CD4-positive, alpha-beta T cell treated with Interleukin-1 beta for 1 hour (primary cell): ENCODE data around the gene STOX2.
"Not testable (repeated sequence)": the region's sequence is repeated elsewhere in the genome, so short reads cannot be mapped to it uniquely, and the experiment has no call there.

Experiments used
- DNase-seq, 2 donors: peaks; one replicate each; pipeline ENCODE4 v3.0.0-alpha.2; 2020 to 2022

STOX2 gene

DNA sequence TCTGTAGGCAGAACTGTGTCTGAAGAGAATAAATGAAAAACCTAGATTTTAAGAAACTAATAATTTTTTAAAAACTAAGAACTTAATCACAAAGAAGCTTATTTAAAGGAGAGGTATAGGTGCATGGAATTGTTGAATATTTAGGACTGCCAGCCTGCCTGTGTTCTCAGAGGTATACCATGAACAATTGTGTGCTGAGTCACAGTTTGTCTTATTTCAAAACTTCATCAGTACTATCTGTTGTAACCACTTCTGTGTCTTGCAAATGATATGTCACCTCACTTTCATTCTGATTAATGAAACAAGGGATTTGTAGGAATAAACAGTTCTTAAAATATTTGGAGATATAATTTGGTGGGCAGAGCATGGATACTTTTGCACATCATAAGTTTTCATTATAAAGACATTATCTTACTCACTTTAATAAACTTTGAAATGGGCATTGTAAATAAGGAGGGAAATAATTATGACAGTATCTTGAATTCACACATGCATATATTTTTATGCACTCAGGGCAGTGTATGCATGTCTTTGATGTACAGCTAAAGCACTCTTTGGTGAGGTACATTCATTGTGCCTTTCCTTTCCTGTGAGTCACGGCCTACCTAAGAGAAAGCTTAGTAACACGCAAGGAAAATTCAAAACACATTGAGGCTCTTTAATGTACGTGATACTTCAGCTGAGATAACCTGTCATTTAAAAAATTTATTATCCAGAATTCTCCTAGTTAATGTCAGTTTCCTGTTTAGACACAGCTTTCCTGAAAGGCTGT, 31.7 kb downstream of the STOX2 start:
- no peak for DNase-seq

DNA sequence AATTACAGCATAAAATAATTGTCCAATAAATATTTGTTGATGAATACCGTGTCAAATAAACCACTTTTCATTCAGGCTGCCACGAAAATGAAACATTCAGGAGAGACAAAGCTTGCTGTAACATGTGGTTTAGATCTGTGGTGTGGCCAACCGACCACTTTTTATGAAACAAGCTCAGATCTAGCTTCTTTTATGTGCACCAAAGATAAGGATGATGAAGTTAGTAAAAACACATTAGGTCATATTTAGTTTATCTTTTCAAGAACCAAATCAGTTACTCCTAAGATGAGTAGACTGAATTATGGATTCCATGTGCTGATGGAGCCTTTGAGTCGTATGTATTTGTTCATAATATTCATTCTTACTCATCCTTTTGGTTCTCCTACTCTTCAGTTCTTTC, 35.8 kb downstream of the STOX2 start:
- DNase-seq: no peak

DNA sequence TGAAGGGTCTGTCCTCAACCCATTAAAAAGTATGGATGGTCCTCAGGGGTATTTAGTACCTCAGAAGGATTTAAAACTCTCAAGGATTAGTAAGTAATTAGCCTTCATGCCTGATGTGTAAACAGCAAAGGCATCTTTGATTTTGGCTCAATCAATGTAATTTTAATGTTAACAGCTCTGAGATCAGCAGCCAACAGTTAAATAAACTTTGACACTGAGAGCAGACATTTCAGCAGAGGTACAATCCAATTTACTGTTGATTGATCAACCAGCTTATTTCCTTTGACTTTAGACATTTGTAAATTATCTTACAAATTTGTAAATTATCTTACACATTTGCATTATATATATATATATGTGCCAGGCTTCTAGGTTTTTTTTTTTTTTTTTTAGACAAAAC, 36.9 kb downstream of the STOX2 start:
- no peak for DNase-seq

DNA sequence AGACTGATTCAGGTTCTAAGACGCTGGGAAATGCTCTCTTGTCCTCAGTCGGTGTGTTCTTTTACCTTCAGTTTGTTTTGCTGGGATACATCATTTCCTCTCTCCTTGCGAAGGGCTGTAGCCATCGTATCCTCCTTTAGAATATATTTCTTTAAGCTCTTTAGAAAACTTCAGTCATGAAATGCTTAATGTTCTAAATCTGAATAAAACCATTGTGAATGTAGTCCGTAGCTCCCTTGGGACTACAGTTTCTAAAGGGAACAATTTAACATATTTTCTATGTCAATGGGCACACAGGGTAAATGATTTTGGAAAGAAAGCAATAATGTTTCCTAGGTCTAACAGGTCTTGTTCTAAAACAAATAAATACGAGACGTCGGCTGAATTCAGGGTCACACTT, 40.6 kb downstream of the STOX2 start:
- no peak for DNase-seq

DNA sequence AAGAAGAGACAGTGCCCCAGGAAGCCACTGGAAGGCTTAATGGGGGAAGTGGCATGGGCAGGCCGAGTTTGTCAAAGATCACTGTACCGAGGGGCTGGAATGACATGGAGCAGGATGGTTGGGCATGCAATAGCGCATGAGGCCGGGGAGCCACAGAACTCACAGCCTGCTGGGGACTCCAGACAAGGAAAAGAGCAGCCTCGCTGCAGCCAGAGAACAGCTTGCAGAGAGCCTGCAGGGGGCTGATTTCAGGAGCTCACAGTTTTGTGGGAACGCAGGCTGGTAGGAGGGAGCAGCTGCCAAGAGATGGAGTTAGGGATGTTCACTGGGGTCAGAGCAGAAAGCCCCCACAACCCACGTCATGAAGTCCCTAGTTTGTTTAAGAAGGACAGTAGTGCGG, 45.4 kb downstream of the STOX2 start:
- no peak for DNase-seq

DNA sequence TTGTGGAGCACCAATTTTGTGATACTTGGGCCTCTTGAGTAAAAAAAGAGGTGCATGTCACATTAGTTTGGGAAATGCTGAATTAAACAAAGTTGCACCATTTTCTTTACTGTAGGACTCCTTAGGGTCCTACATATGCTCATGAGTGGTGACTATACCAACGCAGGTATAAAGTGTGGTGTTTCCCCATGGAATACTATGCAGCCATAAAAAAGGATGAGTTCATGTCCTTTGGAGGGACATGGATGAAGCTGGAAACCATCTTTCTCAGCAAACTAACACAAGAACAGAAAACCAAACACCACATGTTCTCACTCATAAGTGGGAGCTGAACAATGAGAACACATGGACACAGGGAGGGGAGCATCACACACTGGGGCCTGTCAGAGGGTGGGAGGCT, 47.5 kb downstream of the STOX2 start:
- DNase-seq: not testable (repeated sequence)

DNA sequence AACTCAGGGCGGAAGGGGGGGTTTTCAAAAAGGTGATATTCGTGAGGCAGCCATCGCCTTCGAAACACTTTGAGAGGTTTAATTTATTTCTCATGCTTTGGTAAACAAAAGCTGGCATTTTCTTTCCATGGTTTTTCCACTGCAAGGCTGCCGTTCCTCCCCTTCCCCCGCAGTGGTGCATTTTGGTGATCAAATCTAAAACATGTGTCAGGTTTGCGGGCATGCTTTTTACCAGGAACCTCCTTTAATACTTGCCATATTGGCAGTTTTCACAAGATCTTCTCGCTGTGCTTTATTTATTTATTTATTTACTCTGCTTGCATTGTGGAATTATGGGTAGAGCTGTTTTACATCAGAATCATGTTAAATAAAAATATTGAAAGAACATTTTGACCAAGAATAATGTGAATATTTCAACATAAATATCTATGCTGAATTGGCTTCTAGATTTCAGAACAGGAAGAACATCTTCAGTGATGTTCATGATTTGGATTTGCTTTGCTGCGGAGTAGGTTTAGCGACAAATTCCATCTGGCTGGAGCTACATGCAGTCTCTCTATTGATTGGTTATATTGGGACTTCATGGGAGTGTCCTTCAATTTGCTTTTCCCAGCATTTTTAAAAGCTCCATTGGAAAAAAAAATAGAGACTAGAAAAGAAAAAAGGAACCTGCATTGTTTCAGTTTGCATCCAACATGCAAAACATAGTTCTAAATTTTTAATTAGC, 54.4 kb downstream of the STOX2 start:
- no peak for DNase-seq

DNA sequence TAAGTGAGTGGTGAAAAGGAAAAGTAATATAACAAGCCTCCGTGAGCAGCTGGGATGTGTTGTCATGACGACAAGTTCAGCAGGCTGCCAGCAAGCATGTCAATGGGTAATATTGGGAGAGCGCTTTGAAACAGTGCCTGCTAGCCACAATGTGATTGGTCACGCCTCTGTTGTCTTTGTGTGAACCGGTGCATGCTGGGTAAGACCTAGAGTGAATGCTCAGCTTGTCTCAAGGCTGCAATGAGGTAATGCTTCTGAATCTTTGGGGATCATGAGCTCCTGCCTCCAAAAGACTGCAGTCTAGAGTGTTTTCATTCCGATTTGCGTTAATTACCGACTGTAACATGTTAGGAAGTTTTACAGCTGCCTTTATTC, 54.9 kb downstream of the STOX2 start:
- no peak for DNase-seq

DNA sequence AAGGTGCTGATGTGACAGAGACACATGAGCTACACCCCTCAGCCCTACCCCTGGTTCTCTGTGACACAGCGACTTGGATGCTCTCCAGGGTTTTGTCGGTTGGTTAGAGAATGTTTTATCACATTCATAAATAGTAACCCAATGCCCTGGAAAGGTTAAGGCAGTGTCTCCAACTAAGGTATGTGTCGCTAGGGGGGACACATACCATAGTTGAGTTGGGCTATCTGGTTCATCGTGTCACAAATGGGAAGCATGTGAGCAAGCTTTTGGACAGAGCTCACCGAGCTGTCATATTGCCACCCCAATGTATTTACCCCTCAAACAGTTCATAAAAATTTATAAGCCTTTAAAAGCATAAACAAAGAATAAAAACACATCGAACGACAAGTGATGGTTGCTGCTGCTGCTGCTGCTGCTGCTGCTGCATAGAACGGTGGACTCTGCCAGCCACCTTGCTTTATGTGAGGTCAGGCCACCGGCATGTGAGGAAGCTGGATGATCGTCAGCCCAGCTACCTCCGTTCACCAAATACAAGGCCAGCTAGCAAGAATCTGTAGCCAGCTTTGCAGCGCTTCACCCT, 55.9 kb downstream of the STOX2 start:
- DNase-seq: no peak

DNA sequence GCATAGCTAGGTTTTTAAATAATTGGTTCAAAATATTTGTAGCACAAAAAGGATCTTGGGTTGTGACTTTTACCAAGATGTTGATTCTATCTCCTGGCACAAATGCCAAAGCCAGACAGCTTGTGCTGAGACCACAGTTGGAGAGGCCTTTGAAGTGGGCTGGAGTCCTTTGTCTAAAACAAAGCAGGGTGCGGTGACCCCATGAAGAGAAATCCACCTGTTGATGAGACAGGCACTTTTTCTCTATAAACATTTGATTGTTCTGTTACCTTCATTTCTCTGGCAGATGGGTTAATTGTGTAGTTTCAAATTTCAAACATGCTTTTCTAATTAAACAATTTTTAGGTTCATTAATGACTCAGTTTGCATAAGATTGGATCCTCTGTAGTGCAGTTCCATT, 56.7 kb downstream of the STOX2 start:
- DNase-seq: no peak

DNA sequence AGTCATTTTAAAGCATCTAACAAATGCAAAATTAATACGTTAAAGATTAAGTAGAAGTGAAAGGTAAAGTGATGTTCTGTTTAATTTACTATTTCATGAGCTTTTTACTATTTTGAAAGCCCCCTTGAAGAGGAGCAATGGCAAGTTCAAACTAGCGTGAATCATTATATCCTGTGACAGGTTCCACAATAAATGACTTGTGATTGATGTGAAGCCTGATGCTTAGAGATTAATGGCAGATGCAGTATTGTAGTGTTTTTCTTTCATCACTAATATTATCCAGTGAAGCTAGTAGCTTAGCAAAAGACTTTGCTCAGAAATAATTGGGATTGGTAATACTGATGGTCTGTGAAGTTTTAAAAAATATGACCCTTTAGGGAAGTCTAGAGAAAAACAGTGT, 57.3 kb downstream of the STOX2 start:
- no peak for DNase-seq

DNA sequence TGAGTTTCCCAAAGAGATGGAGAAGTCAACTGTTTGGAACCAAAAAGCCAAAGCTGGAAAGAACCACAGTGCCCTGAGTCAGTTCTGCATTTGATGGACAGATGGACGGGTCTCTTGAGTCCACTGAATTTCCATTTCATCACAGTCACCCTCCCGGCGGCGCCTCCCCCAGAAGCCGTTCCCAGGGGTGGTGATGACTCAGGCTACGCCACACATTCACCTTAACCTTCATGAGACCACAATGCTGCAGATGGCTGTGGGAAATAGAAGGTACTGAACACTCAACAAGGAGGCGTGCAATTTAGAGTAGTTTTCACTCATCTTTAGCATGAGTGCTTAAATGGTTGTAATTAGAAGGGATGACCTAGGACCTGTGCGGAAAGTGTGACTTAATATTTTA, 61.3 kb downstream of the STOX2 start:
- DNase-seq: no peak

DNA sequence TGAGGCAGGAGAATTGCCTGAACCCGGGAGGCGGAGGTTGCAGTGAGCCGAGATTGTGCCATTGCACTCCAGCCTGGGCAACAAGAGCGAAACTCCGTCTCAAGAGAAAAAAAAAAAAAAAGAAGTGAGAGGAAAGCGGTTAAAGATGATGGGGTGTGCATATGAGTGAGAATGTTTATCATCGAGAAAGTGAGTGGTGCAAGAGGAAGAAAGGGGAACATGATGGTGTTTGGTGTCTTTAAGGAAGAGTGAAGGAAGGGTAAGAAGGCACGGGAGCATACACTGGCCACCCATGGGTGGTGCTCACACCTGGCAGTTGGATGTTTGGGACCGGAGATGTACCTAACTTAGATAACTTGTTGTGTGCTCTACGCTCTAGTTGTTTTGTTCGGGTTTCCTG, 62.2 kb downstream of the STOX2 start:
- no peak for DNase-seq

DNA sequence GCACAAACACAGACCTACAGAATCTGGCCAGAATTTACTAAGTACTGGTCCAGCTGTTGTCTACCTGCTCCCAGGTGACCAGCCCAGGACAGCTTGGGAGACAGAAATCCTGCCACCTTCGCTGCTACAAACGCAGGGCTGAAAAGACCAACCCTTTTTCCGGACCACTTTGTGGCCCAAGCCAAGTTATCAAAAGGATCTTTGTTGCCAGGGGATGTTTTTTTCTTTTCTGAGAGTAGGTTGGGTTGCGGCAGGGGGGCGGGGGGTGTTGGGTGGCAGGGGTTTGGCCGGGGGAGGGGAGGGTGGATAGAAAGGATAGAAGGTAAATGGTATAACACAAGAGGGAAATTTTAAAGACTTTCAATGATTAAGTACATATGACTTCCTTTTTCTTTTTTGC, 63.4 kb downstream of the STOX2 start:
- no peak for DNase-seq

DNA sequence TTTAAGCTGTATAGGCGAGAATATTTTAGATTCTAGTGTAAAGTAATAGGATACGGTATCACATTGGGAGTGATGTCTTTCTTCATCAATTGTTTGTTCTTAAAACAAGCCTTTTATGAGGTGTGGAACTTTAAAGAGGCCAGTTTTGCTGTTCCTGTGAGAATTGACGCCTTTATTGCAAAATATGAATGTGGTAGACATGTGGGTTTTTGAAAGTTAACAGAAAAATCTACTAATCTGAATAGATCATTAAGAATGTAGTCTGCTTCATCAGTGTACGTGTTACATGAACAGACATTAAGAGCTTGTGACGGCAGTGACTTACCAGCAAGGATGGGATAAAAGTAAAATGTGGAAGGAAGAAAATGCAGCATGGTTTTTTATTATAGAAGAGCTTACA, 63.8 kb downstream of the STOX2 start:
- no peak for DNase-seq

DNA sequence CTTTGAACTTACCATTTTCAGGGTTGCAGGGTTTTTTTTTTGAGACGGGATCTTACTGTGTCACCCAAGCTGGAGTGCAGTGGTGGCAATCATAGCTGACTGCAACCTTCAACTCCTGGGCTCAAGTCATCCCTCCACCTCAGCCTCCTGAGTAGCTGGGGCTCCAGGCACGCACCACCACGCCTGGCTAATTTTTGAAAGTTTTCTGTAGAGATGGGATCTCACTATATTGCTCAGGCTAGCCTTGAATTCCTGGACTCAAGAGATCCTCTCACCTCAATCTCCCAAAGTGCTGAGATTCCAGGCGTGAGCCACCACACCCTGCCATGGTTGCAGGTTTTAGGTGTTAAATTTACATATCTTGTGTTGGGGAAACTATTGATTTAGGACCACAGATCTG, 64.5 kb downstream of the STOX2 start:
- no peak for DNase-seq

DNA sequence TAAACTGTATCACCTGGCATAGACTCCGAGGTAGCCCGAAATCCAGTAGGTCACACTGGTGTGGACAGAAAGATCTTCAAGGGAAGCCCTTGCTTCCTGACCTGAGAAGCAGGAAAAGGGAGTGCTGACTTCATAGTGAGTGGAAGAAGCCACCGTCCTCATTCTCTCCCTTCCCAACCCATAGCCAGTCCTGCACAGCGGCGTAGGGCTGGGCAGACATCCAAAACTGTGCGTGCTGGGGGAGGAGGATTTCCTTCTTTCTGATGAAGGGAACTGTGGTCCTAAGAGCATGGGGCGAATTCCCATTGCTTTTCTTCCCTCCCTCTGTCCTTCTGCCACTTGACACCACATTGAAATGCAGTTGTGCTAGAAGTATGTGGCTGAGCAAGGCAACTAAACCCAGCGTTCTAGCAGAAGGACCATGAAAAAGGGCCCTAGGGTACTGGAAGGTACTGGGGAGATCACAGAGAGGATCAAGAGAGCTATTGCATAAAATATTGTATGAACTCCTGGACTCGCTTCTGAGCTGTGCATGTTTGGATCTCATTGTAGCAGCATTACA, 66.9 kb downstream of the STOX2 start:
- DNase-seq: no peak

DNA sequence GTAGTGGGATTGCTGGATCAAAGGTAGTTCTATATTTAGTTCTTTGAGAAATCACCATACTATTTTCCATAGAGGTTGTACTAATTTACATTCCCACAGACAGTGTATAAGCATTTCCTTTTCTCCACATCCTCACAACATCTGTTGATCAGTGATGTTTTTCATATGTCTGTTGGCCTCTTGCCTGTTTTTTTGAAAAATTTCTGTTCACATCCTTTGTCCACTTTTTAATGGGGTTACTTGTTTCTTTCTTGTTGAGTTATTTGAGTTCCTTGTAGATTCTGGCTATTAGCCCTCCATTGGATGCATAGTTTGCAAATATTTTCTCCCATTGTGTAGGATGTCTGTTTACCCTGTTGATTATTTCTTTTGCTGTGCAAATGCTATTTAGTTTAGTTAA, 72.6 kb downstream of the STOX2 start:
- no peak for DNase-seq

DNA sequence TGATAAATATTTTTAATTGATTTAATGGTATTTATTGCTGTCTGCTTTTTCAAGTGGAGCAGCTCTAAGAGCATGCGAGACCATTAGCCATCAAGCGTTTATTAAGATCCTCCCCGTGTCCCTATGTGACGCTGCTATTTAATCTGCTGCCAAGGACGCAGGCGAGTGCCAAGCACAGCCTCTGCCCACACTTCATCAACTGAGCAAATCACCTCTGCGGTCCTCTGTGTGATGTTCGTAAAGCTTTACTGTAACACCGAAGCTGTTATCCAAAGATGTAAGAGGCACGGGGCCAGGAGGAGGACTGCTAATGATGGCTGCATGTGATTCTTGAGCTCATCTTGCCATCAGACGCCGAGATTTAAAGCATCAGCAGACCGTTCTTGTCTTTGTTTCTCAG, 79.5 kb downstream of the STOX2 start:
- no peak for DNase-seq

DNA sequence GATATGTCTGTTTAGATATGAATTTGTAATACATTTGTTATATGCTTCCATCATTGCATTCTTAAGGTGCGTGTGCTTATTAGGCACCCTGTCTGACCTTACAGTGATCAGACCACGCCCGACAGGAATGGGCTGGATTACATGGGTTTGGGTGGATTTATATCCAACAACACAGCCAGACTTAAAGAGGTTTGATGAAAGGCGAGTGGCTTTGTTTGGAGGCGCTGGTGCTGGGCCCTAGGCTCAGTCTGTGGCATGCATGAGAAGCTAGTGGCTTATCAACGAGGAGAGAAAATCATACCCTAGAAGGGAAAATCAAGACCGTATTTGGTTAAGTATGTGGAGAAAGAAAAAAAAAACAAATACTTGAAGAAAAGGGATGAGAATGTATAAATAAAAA, 80.7 kb downstream of the STOX2 start:
- no peak for DNase-seq

DNA sequence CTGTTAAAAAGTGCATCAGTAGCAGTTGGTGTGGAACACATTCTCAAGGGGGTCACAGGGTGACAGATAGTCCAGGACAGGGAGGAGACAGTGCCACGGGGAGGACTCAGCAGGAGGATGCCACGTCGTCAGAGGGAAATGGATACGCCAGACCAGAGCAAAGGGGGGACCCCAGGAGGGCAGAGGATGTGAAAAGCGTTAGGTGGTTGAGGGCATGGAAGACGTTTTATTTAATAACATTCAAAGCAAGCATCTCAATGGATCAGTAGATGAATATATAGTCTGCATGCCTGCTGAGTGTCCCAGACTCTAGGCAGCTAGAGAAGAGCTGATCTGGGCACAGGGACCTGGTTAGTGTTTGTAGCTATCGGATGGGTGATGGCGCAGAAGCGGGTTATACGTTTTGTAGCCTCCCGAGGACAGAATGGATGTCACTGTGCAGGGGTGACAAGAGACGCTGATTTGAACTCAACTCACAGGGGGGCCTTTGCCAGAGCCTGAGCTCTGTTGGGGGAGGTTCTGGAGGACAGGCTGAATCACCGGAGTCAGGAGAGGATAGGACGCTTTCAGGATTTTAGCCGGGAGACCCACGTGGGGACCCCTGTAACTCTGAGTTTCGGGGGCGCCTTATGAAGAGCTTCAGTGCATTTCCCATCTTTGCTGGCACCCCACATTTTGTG, 81.3 kb downstream of the STOX2 start:
- no peak for DNase-seq

DNA sequence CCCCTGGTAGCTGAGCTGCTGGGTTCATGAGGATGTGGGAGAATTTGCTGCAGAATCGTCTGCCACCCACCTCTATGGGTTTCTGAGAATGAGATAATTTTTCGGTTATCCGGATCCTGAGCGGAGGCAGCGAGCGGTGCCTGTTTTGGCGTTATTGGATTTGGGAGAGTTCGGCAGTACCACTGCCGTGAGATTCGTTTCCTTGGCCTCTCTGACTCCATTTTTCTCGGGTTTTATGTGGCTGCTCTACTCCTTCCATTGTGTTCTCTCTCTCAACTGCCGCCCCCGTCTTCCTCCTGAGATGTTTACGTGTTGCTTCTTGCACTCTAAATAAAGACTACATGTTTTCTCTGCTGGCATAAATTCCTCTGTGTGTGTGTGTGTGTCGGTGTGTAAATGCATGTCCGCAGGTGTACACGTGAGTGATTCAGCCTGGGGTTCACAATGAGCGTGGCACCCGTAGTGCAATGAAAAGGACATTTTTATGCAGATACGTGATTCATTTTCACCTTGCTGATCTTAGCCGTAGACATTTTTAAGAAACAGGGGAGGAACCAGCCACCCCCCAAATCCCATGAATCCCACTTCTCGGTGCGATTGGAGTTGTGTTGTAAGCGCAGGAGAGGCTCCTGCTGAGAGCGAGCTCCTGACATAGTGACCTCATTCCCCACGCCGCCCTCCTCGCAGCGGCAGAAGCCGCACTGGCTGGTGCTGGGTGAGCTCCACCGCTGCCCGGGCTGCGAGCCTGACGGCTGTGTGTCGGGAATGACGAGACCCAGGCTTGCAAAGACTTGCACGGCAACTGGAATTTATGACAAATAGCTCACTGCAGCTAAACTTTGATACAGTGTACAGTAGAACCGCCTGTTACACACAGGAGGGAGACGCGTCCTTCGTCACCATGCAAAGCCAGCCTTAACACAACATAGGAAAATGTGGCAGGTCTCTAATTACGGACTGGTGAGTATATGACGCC, 82.2 kb downstream of the STOX2 start:
- DNase-seq: no peak
